Measurements from ENCODE around the gene GRM8.

- TF ChIP-seq CTCF (IDR thresholded peaks at IDR 0.05) (no peak), POLR2A (IDR thresholded peaks at IDR 0.05) (no peak)
These were observed 451.0 kb downstream of the GRM8 start for GRCh38 chr7:126801733-126802132.

All from stomach (tissue), 4 donors.